ENCODE measurements around the gene ATE1. TPM values are rescaled to one million over a fixed set of nuclear protein-coding genes. Genes with fewer than 3 reads are reported as not detected.
"Not testable (repeated sequence)": the region's sequence is repeated elsewhere in the genome, so short reads cannot be mapped to it uniquely, and the experiment has no call there.

Gene ATE1
- total RNA-seq, 4 donors from 2014 or later = 13.5 to 90.2 (median 27.7) TPM

DNA sequence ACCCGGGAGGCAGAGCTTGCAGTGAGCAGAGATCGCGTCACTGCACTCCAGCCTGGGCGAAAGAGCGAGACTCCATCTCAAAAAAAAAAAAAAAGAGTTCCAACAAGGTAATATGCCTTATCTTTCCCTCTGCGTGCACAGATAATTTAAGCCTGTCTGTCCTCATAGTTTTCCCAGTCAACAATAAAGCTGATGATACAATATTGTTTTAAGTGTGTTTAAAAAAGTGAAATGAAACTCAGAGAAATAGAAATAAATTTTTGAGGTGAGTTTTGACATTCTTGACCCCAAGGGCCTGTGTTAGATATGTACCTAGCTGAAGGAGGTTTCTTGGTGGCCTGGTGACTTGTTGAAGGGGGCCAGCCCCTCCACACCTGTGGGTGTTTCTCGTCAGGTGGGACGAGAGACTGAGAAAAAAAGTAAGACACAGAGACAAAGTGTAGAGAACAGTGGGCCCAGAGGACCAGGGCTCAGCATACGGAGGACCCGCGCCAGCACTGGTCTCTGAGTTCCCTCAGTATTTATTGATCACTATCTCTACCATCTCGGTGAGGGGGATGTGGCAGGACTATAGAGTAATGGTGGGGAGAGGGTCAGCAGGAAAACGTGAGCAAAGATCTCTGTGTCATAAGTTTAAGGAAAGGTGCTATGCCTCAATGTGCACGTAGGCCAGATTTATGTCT, 1.9 kb upstream of the ATE1 start:
- H3K27ac ChIP-seq; H3K9me3 ChIP-seq; H3K4me3 ChIP-seq; H3K36me3 ChIP-seq; DNase-seq; H3K4me1 ChIP-seq; H3K27me3 ChIP-seq; intact Hi-C loops (cut with DNase I; ENCODE audit: low total_unique reads): not testable (repeated sequence)

GRCh38 chr10:121928528-121928884, 675 bp upstream of the ATE1 start:
- H3K27me3 ChIP-seq = no peaks in the 10 kb centered on the region
- H3K9me3 ChIP-seq = no peaks in the 10 kb centered on the region
- no peaks in the 10 kb centered on the region for H3K36me3 ChIP-seq
- H3K4me1 ChIP-seq = no peaks in the 10 kb centered on the region
- peak overlapping the region; percentile 57 to 92 for H3K4me3 ChIP-seq
- H3K27ac ChIP-seq = peak overlapping the region; percentile 94 to 96
- intact Hi-C loops (cut with DNase I; ENCODE audit: low total_unique reads) = no loop called here
- no peak for TF ChIP-seq POLR2A (IDR thresholded peaks at IDR 0.05)
- no peak for TF ChIP-seq CTCF (IDR thresholded peaks at IDR 0.05)
- peak in 1 of 2 donors; percentile 31 for DNase-seq

DNA sequence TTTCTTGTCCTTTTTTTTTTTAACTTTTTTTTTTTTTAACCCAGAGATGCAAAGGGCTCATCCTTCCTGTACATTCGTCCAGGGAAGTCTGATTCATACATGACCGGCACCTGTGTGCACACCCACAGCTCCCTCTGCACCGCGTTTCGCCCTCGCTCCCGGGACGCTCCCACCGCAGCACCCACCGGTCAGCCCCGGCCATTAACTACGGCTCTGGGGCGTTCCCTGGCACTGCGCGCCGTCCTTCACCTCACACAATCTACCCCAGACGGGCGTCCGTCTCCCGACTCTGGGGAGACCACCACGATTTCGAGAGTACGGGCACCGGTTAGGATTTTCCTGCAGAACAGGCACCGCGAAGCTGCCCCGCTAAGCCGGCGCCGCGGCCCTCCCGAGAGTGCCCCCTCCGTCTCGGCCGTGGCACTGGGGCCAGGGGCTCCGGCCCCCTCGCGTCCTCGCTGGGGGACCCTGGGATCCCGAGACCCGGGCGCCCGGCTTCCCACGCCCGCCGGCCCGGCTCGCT, 452 bp downstream of the ATE1 start:
- no peak for TF ChIP-seq POLR2A (IDR thresholded peaks at IDR 0.05)
- no peak for TF ChIP-seq CTCF (IDR thresholded peaks at IDR 0.05)
- intact Hi-C loops (cut with DNase I; ENCODE audit: low total_unique reads) = no loop called here

DNA sequence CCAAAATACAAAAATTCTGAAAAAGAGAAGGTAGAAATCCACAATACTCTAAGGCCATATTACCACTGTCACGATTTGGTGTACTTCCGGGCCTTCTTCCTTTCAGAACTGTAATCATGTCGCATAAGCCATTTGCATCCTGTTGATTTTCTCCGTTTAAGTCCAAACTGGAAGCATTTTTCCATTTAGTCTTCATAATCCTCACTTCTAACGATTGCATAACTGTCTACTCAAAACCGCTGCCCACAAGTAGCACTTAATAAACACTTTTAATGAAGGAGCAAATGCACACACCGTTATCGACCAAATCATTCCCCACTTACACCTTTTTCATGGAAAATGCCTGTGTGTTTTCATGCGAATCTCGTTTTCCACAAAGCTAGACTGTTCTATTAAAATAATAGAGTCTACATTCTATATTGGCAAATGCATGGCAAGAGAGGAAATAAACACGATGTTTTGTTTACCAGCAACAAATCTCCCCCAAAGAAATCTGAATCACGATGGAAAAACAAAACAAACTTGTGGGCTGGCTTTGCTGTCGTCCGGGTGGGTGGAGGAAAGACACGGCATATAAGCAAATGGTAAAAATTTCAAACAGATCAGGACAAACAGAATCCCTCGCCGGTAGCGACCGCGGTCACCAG, 1.0 kb downstream of the ATE1 start:
- H3K27me3 ChIP-seq = no peaks in the 10 kb centered on the region
- no peak for DNase-seq
- H3K27ac ChIP-seq = peak overlapping the region; percentile 94 to 96
- TF ChIP-seq POLR2A (IDR thresholded peaks at IDR 0.05) (no peak), CTCF (IDR thresholded peaks at IDR 0.05) (no peak)
- H3K36me3 ChIP-seq = no peaks in the 10 kb centered on the region
- peak overlapping the region; percentile 57 to 92 for H3K4me3 ChIP-seq
- H3K9me3 ChIP-seq = no peaks in the 10 kb centered on the region
- intact Hi-C loops (cut with DNase I; ENCODE audit: low total_unique reads) = no loop called here
- H3K4me1 ChIP-seq = no peaks in the 10 kb centered on the region

More for the DNA sequence above, 452 bp downstream of the ATE1 start:
- Histone ChIP-seq H3K4me1 (no peaks in the 10 kb centered on the region), H3K9me3 (no peaks in the 10 kb centered on the region), H3K27ac (peak overlapping the region; percentile 94 to 96), H3K27me3 (no peaks in the 10 kb centered on the region), H3K36me3 (no peaks in the 10 kb centered on the region), H3K4me3 (peak overlapping the region; percentile 57 to 92)
- peak; percentile 47 to 53 for DNase-seq

DNA sequence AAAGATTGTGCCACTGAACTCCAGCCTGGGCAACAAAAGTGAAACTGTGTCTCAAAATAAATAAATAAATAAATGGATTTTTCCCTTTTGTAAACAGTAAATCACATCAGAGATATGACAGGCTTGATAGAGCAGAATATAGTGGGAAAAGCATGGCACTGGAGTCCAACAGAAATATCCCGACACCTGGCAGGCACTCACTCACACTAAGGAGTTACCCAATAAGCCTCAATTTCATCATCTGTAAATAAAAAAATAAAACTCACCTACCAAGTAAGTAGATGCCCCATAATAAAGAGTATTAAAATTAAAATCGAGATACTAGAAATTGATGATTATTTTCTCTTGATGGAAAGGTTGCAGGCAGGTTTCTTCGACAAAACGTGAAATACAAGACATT, 1.7 kb downstream of the ATE1 start:
- intact Hi-C loops (cut with DNase I; ENCODE audit: low total_unique reads) = no loop called here
- no peak for TF ChIP-seq CTCF (IDR thresholded peaks at IDR 0.05)
- TF ChIP-seq POLR2A (IDR thresholded peaks at IDR 0.05) = no peak
- Histone ChIP-seq H3K4me3 (no peak overlapping the region), H3K4me1 (no peaks in the 10 kb centered on the region), H3K27ac (peak overlapping the region; percentile 94 to 96), H3K9me3 (no peaks in the 10 kb centered on the region), H3K36me3 (no peaks in the 10 kb centered on the region), H3K27me3 (no peaks in the 10 kb centered on the region)
- no peak for DNase-seq

Data from uterus (tissue), 4 donors.